HG03108 (cell line): ENCODE data around the gene HPN.
A peak's percentile ranks its signal among the peaks of the same experiment; 100 is the strongest.
"Not testable (repeated sequence)": the region's sequence is repeated elsewhere in the genome, so short reads cannot be mapped to it uniquely, and the experiment has no call there.

Source experiments
- ATAC-seq: cut with Tn5 transposase; IDR thresholded peaks from one replicate; pipeline ENCODE4 v1.9.1; 2021; ENCODE audit warnings: moderate library complexity; ENCODE audit not compliant: unreplicated experiment

The HPN gene

GRCh38 chr19:35027009-35027408, 14.5 kb upstream of the HPN start:
- ATAC-seq: no peak

GRCh38 chr19:35027851-35028599, 13.5 kb upstream of the HPN start:
- no peak for ATAC-seq

- not testable (repeated sequence) for ATAC-seq
Observed at GRCh38 chr19:35028600-35028885, 13.0 kb upstream of the HPN start.

- not testable (repeated sequence) for ATAC-seq
Observed at GRCh38 chr19:35029275-35029736, 12.2 kb upstream of the HPN start.

- no peak for ATAC-seq
Observed at GRCh38 chr19:35029737-35030256, 11.7 kb upstream of the HPN start.

GRCh38 chr19:35030257-35031071, 11.1 kb upstream of the HPN start, which contains the start of gene SCN1B:
SCN1B (plus strand) TSS chr19:35030470; CDS start chr19:35030821, 351 bp downstream.
- ATAC-seq: no peak

GRCh38 chr19:35031072-35031881, 10.2 kb upstream of the HPN start:
- ATAC-seq: no peak

- ATAC-seq: no peak
Observed at GRCh38 chr19:35032356-35032865, 9.1 kb upstream of the HPN start.

- no peak for ATAC-seq
Observed at GRCh38 chr19:35033067-35034004, 8.2 kb upstream of the HPN start.

- ATAC-seq: no peak
Observed at GRCh38 chr19:35034005-35034502, 7.5 kb upstream of the HPN start.

- ATAC-seq: no peak
Observed at GRCh38 chr19:35034588-35035382, 6.7 kb upstream of the HPN start.

GRCh38 chr19:35037716-35038622, 3.6 kb upstream of the HPN start:
- peak; percentile 62 for ATAC-seq

- no peak for ATAC-seq
Observed at GRCh38 chr19:35038623-35039512, 2.7 kb upstream of the HPN start.

GRCh38 chr19:35039881-35040825, 1.4 kb upstream of the HPN start:
- ATAC-seq: no peak

GRCh38 chr19:35040826-35041547, 534 bp upstream of the HPN start:
- ATAC-seq: no peak
